ENCODE results near the gene ACO2.

The ACO2 gene

DNA sequence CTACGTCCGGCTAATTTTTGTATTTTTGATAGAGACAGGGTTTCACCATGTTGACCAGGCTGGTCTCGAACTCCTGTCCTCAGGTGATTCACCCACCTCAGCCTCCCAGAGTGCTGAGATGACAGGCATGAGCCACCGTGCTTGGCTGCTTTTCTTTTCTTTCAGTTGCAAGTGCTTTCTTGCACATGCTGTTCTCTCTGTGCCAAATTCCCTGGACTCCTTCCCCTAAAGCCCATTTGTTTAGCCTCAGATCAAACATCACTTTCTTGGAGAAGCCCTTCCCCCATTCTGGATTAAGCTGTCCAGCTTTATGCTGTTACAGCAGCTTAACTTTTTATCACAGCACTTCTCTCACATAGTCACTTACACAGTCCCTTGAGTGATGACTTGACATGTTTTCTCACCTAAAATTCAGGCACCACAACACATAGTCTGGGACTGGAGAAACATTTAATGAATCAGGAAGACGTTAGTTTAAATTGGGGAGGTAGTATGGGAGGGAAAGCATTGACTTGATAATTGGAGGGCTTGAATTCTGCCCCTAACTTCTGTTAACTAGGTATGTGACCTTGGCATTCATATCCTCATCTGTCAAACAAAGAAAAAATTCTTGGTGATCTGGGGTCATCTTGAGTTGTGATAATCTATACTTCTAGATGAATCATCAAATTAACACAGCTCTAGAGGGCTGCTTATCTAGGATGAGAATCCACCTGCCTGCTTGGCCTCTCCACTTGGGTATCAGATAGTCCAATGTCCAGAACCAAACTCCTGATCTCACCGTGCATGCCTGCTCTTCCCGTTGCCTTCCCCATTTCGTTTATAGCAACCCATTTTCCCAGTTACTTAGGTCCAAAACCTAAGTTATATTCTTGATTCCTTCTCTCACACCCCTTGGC lies 18.4 kb downstream of the ACO2 start:
- in situ Hi-C loops (cut with HindIII; ENCODE audit: low sequenced_read_pairs) = no loop called here

DNA sequence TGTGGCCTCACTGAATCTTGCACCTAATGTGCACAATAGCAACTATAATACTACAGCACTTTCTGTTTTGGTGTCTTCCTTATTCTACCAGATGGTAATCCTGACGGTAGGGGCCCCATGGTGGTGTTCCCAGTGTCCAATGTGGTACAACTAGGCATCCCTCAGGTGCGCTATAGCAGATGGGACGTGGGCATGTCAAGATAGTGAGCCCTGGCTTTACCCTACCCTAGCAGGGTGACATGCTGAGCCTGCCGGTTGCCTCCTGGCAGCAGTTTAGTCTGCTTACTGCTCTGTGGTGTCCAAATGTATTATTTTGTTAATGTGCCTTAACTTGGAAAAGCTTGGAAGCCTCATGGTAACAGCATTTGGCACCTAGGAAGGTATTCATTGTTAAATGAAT lies 19.2 kb downstream of the ACO2 start:
- in situ Hi-C loops (cut with HindIII; ENCODE audit: low sequenced_read_pairs) = no loop called here

DNA sequence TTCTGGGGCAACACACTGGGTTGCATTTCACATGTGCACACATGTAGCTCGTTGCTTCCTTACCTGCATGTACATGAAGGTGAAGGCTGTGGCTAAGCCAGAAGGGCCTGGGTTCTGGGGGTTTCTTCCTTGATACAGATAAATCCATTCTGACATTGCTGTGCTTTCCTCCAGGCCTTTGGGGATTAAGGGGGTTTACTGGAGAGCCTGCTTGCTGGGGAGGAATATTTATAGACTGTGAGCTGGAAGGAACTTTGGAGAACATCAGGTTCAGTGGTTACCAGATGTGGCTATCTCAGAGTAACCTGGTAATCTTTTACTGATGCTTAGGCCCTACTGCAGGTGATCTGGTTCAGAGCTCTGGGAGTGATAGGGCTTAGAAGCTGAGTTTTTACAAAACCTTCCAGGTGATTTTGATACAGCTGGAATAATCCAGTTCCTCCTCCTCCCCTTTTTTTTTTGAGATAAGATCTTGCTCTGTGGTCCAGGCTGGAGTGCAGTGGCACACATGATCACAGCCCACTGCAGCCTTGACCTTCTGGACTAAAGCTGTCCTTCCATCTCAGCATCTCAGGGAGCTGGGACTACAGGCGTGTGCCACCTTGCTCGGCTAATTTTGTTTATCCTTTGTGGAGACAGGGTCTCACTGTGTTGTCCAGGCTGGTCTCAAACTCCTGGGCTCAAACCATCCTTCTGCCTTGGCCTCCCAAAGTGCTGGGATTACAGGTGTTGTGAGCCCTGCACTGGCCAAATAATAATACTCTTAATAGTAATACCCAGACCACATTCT lies 19.9 kb downstream of the ACO2 start:
- in situ Hi-C loops (cut with HindIII; ENCODE audit: low sequenced_read_pairs) = no loop called here

DNA sequence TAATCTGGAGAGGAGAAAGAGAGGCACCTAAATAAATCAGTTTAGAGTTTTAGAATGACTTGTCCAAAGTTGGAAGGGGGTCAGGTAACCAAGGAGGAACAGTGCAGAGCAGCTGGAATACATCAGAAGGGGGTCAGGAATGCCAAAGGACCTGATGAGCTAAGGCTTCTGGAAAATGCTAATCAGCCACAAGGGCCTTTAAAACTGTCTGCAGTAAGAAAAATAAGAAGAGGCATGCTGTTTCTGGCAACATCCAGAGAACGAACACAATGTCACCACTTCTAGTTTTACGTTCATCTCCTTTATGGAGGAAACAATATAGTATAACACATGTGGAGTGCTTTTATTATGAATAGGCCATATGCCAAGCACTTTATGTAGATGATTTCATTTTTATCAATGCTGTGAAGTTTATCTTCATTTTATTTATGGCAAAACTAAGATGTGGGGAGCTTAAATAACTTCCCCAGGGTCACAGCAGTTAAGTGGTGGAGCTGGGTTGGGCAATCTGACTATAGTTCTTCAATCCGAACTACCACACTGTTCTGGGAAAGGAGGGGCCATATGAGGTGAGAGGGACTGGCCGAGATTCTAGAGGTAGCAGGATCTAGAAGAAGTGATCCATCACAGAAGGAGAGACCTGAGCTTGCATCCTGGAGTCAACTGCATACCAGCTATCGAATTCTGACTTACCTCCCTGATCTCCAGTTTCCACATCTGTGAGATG lies 22.6 kb downstream of the ACO2 start:
- in situ Hi-C loops (cut with HindIII; ENCODE audit: low sequenced_read_pairs) = no loop called here

DNA sequence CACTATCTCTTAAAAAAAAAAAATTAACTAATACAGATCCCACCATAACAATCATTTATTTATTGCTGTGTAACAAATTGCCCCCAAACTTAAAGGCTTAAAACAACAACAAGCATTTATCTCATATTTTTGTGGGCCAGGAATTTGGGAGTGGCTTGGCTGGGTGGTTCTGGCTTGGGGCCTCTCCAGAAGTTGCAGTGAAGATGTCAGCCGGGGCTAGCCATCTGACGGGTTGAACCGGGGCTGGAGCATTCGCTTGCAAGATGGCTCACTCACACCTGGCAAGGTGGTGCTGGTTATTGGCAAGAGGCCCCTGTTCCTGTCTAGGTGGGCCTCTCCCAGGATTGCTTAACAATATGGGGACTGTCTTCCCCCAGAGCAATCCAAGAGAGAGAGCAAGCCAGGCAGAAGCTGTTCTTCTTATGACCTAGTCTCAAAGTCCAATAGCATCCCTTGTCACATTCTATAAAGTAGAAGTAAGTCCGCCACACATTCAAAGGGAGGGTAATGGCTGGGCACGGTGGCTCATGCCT lies 29.5 kb downstream of the ACO2 start:
- in situ Hi-C loops (cut with HindIII; ENCODE audit: low sequenced_read_pairs) = no loop called here

DNA sequence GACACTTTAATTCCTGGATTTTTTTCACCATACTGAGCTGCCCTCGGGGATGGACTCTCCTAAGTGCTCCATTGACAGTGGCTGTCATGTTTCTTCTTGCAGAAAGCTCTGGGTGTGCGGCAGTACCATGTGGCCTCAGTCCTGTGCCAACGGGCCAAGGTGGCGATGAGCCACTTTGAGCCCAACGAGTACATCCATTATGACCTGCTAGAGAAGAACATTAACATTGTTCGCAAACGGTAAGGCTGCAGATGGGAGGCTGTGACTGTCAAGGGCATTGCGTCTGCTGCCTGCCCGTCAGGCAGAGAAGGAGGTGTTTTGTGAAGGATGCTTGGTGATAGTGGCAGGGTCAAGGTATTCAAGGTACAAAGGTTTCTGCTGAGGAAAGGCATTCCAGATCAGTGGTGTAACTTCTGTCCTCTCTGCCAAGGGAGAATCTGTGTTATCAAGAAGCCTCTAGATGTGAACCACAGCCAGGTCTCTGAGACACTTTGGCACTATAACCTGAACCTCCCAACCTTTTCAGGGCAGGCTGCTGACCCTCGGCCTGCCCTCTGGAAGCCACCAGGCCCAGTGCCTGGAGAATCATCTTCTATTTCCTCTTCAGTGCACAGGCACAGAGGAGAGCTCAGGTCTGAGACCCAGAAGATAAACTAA lies 30.8 kb downstream of the ACO2 start:
- in situ Hi-C loops (cut with HindIII; ENCODE audit: low sequenced_read_pairs) = no loop called here

DNA sequence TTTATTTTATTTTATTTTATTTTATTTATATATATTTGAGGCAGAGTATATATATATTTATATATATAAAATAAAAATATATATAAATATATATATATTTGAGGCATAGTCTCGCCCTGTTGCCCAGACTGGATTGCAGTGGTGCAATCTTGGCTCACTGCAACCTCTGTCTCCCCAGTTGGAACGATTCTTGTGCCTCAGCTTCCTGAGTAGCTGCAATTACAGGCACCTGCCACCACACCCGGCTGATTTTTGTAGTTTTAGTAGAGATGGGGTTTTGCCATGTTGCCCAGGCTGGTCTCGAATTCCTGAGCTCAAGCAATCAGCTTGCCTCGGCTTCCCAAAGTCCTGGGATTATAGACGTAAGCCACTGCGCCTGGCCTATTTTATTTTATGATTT lies 31.4 kb downstream of the ACO2 start:
- in situ Hi-C loops (cut with HindIII; ENCODE audit: low sequenced_read_pairs) = no loop called here

DNA sequence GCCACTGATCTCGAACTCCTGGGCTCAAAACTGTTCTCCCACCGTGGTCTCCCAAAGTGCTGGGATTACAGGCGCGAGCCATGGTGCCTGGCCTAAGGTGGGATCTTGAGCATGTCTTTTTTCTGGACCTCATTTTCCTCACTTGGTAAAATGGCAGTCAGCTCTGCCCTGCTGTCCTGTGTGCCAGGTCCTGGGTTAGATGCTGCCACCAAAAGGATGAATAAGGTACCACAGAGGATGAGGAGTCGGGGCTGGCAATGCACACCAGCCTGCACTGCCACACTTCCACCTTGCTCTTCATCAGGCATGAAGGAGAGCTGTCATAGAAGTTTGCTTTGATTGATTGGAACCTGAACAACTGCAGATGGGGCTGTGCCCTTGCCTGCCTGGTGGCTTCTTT lies 32.3 kb downstream of the ACO2 start:
- in situ Hi-C loops (cut with HindIII; ENCODE audit: low sequenced_read_pairs) = no loop called here

DNA sequence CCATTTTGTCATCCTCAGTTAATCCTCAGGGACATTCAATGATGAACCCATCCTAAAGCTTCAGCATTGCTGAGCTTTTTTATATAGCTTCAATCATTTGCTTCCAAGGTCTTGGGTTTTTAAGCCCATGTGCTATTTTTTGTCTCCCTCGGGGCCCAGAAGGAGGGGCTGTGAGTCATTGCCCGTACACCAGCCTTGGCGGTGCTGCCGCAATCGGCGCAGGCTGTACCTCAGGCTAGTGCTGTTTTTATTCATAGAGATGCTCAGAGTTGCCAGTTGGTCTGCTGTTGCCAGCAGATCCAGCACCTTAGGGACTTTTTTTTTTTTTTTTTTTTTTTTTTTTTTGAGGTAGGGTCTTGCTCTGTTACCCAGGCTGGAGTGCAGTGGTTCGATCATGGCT lies 35.5 kb downstream of the ACO2 start:
- in situ Hi-C loops (cut with HindIII; ENCODE audit: low sequenced_read_pairs) = no loop called here

DNA sequence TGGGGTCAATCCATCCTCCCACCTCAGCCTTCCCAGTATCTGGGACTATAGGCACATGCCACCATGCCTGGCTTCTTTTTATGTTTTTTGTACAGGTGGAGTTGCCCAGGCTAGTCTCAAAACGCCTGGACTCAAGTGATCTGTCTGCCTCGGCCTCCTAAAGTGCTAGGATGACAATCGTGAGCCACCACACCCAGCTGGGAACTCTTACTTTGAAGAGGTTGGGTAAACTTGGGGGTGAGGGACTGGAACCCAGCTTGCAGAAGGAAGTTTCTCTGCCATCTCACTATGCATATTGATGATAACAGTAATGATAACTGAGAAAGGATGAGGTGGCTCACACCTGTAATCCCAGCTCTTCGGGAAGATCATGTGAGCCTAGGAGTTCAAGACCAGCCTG lies 35.9 kb downstream of the ACO2 start:
- in situ Hi-C loops (cut with HindIII; ENCODE audit: low sequenced_read_pairs) = no loop called here

DNA sequence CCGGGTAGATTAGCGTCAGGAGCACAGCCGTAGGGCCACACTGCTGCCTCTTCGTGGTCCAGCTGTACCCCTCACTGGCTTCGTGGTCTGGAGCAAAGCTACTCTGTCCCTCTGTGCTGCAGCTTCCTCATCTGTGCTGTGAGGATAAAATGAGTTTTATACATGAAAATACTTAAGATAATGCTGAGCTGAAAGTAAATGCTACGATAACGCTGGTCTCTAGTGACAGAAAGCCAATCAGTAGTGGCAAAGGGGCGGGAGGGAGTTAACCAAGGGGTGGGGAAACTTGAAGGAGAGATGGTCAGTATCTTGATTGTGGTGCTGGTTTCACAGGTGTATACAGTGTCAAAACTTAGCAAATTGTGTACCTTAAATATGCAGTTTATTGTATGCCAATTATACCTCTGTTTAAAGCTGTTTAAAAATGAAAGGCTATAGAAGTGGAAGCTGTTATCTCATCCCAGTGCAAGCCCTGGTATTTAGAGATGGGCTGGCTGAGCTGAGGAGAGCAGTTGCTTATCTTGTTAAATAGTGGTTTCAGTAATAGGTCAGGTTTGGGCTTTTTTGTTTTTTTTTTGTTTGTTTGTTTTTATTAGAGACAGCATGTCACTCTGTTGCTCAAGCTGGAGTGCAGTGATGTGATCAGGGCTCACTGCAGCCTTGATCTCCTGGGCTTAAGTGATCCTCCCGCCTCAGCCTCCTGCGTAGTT lies 36.7 kb downstream of the ACO2 start:
- in situ Hi-C loops (cut with HindIII; ENCODE audit: low sequenced_read_pairs) = no loop called here

DNA sequence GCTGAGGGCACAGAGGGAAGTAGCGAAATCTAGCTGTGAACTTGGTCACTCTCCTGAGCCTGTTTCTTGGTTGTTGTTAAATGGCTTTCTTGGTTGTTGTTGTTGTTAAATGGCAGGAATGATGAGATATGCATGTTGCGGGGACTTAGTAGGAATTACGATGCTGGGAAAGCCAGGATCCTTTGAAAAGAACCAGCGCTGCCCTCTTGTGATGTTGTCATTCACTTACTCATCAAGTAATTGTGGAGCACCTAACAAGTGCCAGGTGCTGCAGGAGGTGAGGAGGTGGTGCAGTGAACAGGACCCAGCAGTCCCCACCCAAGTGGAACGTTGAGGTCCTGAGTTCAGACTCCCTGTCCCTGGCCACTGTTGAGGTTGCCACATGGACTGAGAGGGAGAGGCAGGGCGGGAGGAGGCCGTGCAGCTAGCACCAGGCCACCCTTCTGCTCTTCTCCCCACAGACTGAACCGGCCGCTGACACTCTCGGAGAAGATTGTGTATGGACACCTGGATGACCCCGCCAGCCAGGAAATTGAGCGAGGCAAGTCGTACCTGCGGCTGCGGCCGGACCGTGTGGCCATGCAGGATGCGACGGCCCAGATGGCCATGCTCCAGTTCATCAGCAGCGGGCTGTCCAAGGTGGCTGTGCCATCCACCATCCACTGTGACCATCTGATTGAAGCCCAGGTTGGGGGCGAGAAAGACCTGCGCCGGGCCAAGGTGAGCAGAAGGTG lies 38.6 kb downstream of the ACO2 start:
- in situ Hi-C loops (cut with HindIII; ENCODE audit: low sequenced_read_pairs) = no loop called here

DNA sequence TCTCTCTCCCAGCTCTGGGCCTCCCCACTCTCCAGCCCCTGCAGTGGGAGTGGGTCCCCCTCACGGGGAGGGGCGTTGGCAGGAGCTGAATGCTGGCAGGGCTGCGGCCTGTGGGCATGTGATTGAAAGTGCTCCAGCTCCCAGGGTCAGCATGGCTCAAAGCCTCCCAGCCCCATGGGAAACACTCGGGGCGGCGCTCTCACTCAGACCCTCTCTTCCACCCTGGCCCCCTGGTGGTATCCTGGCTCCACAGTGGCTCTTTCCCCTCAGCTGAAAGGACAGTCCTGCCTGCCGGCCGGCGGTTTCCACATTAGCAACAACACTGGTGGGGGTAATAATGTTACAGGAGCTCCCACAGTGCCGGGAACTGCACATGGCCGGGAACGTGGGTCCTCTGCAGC lies 39.9 kb downstream of the ACO2 start:
- in situ Hi-C loops (cut with HindIII; ENCODE audit: low sequenced_read_pairs) = no loop called here

DNA sequence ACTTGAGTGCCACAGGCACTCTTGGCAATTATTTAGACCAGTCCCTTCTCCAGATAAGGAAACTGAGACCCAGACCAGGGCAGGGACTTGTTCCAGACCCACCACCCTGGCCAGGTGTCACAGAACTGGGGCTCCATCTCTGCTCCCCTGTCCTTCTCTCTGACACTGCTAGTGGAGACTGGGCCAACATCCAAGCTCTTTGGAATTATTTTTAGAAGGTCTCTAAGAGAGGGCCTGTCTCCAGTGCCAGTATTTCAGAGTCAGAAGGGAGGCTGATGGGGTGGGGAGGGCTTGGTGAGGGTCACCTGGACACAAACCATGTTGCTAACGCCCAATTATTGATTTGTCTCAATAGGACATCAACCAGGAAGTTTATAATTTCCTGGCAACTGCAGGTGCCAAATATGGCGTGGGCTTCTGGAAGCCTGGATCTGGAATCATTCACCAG lies 42.6 kb downstream of the ACO2 start:
- in situ Hi-C loops (cut with HindIII; ENCODE audit: low sequenced_read_pairs) = loop anchor here (5.0 kb wide), 2 partner anchors 51 to 64 kb away; partner anchors contain the start of genes CSDC2 and TOB2

DNA sequence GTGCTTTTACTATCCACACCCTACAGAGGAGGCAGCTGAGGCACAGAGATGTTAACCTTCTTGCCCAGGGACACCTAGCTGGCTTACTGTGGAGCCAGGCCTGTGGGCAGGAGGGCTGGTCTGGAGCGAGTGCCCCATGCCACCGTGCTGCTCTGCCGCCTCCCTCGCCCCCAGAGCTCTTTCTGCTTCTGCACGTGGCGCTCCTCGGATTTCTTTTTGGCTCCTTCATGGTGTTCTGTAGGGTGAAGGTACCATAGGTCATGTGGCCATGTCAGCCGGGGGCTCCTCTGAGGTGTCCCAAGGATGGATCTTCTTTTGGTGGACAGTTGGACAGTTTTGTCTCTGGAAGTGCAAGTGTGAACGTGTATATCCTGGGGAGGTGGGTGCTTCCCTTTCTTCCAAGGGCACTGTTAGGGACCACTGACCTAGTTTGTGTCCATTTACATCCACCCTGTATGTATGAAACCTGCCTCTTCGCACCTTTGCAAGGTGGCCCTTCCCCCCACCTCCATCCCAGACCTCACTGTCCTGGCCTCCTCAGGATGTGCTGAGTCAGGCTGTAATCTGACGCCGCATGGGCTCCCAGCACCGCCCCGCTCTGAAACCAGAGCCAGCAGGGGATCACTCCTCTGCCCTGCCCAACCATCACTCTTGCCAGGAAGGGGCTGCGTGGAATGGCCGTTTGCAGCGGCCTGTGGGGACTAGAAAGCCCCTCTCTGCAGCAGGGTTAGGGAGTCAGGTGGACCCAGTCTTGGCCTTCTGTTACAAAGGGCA lies 43.7 kb downstream of the ACO2 start:
- in situ Hi-C loops (cut with HindIII; ENCODE audit: low sequenced_read_pairs) = loop anchor here (5.0 kb wide), 2 partner anchors 50 to 65 kb away; partner anchors contain the start of genes CSDC2 and TOB2

DNA sequence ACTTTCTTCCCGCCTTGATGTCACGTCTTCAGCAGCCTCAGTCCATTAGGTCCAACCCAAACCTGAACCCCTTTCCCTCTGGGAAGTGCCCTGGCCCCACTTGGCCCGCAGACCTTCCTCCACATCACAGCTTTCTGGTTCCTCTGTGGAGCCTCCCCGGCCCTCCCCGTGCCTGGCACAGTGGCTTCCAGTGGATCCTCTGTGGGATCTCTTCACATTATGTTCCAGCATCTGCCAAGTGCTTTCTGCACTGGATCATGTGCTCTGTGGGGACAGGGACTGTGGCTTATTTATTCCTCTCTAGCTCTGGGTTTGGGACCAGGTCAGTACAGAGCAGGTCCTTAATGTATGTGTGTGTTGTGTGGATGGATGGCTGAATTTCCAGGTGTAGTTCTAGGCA lies 44.5 kb downstream of the ACO2 start:
- in situ Hi-C loops (cut with HindIII; ENCODE audit: low sequenced_read_pairs) = loop anchor here (5.0 kb wide), 2 partner anchors 49 to 66 kb away; partner anchors contain the start of genes CSDC2 and TOB2

DNA sequence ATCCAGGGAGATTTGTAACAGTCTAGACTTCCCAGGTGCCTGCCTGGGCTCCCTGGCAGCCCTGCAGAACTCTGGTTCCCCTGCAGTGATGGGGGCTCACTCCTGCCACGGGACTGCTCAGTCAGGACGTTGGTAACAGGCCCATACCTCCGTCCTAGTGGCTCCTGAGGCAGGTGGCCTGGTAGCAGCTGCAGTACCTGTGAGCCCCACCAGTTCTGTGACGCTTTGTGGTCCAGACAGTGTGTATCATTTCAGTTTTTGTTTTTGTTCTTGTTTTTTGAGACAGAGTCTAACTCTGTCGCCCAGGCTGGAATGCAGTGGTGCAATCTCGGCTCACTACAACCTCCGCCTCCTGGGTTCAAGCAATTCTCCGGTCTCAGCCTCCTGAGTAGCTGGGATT lies 47.5 kb downstream of the ACO2 start:
- in situ Hi-C loops (cut with HindIII; ENCODE audit: low sequenced_read_pairs) = no loop called here
